Neural crest cell (in vitro differentiated cells): ENCODE data around the gene ACSL6. TPM values are rescaled to one million over a fixed set of nuclear protein-coding genes. Genes with fewer than 3 reads are reported as not detected.

Experiments used
- DNase-seq: peaks from one replicate; pipeline ENCODE4 v3.0.0; 2021; ENCODE audit warnings: low read depth, mixed read lengths, low spot score
- H3K27ac Mint-ChIP-seq: one replicate; pipeline ENCODE4 v1.8.0; 2021; ENCODE audit warnings: mild to moderate bottlenecking, mixed read lengths; ENCODE audit not compliant: unreplicated experiment
- H3K27me3 Mint-ChIP-seq: 2 replicates; pipeline ENCODE4 v1.8.0; 2021; ENCODE audit warnings: low read depth, mild to moderate bottlenecking, mixed read lengths
- H3K36me3 Mint-ChIP-seq: 2 replicates; pipeline ENCODE4 v1.8.0; 2021; ENCODE audit warnings: low read depth, mild to moderate bottlenecking, mixed read lengths
- H3K4me1 Mint-ChIP-seq: 2 replicates; pipeline ENCODE4 v1.8.0; 2021; ENCODE audit warnings: mixed read lengths
- H3K4me3 Mint-ChIP-seq: one replicate; pipeline ENCODE4 v1.8.0; 2021; ENCODE audit warnings: mild to moderate bottlenecking, mixed read lengths
- H3K9me3 Mint-ChIP-seq: 2 replicates; pipeline ENCODE4 v1.8.0; 2021; ENCODE audit warnings: mixed read lengths
- total RNA-seq: library from RNA; stranded (reverse); gene quantifications from 2 replicates; pipeline ENCODE4 v1.2.1, GENCODE V29; 2021
- TF ChIP-seq, protein P1 (sequence below): fragments of 200-600 bp; sonication (generic); conservative IDR thresholded peaks from 2 replicates; pipeline ENCODE4 v1.5.0; 2021; ENCODE audit warnings: antibody characterized with exemption, mild to moderate bottlenecking

The ACSL6 gene
- total RNA-seq, 1 donor from 2014 or later, result 0.84 TPM

DNA sequence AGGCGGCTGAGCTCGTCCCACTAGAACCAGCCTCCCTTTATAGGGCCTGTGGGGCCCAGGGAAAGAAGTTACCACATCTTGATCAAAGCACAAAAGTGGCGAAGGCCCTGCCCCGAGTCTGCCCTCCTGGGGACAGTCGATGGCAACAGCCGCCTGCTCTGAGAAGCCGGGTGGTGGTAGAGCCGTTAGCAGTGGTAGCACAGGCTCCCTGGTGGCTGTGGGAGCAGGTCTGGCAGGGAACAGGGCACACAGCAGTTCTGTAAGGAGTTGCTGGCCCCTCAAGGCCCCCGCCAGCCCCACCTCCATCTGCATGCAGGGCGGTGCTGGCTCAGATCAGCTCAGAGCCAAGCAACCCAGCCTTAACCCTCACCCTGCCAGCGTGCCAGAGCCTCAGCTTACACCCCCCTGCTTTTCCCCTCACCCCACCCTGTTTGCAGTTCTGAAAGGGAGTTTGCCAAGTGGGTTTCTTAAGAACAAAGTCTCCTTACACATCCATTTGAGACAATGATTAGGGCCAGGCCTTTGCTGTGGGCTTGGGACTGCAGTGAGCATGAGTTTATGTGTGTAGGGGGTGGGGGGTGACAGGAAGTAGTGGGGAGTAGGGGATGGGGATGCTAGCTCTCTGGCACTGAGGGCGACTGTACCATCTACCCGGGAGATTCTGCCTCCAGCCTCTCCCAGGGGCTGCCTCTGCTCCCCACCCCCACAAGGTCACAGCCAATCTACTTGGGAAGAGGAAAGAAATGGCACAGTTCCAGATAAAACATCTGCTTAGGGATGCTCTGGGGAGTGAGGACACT lies 11.8 kb downstream of the ACSL6 start:
- Mint-ChIP-seq H3K27ac (no peak overlapping the region), H3K4me3 (no peak overlapping the region), H3K36me3 (no peaks in the 10 kb centered on the region), H3K27me3 (peaks cover 2% of the 10 kb centered on the region), H3K9me3 (peaks cover 3% of the 10 kb centered on the region), H3K4me1 (peaks cover 48% of the 10 kb centered on the region)
- TF ChIP-seq, protein P1, sequence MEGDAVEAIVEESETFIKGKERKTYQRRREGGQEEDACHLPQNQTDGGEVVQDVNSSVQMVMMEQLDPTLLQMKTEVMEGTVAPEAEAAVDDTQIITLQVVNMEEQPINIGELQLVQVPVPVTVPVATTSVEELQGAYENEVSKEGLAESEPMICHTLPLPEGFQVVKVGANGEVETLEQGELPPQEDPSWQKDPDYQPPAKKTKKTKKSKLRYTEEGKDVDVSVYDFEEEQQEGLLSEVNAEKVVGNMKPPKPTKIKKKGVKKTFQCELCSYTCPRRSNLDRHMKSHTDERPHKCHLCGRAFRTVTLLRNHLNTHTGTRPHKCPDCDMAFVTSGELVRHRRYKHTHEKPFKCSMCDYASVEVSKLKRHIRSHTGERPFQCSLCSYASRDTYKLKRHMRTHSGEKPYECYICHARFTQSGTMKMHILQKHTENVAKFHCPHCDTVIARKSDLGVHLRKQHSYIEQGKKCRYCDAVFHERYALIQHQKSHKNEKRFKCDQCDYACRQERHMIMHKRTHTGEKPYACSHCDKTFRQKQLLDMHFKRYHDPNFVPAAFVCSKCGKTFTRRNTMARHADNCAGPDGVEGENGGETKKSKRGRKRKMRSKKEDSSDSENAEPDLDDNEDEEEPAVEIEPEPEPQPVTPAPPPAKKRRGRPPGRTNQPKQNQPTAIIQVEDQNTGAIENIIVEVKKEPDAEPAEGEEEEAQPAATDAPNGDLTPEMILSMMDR, result no peak
- no peak for DNase-seq

DNA sequence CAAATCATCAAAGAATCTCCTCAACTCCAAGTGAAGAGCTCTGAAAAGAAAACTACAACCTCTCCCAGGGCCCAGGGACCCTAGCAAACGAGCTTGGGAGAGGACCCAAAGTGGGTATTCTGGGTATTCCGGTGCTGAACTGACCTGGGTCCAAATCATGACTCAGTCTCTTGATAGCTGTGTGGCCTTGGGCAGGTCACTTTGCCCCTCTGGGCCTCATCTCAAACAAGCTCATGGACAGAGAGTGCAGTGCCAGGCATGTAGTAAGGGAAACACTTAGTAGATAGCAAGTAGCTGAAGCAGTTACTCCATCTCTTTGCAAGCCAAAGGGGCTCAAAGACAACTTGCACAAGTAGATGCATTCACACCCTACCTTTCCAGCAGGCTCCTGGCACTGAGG lies 12.4 kb downstream of the ACSL6 start:
- H3K27ac Mint-ChIP-seq, result peak overlapping the region; percentile 83
- peaks cover 3% of the 10 kb centered on the region for H3K9me3 Mint-ChIP-seq
- H3K36me3 Mint-ChIP-seq, result no peaks in the 10 kb centered on the region
- H3K27me3 Mint-ChIP-seq, result peaks cover 2% of the 10 kb centered on the region
- TF ChIP-seq, protein P1, result no peak
- H3K4me1 Mint-ChIP-seq, result peaks cover 48% of the 10 kb centered on the region
- no peak for DNase-seq
- H3K4me3 Mint-ChIP-seq, result no peak overlapping the region

DNA sequence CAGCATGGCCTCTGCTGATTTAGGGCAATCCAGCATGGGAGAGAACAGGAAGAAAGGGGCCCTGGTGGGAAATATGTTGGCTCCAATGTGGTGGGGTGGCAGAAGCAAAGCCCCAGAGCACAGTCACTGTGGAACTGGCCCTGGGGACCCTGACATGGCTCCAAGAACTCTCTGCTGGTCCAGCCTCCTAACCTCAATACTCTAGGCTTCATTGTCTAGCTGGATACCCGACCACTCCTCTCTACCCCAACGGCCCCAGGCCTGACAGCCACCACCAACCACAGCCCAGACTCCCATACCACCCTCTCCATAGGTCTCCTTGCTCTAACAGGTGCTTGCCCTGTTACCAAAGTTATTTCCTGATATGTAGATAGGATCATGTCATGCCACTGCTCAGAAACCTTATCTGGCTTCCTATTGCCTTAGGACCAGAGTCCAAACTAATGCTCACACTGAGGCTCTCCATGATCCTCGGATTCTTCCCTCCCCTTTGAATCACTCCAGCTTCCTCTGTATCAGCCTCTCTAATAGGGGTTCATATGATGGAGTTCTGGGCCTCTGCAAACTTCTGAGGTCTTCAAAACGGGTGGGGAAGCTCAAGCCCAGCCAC lies 12.9 kb downstream of the ACSL6 start:
- DNase-seq, result no peak
- H3K9me3 Mint-ChIP-seq, result peaks cover 1% of the 10 kb centered on the region

DNA sequence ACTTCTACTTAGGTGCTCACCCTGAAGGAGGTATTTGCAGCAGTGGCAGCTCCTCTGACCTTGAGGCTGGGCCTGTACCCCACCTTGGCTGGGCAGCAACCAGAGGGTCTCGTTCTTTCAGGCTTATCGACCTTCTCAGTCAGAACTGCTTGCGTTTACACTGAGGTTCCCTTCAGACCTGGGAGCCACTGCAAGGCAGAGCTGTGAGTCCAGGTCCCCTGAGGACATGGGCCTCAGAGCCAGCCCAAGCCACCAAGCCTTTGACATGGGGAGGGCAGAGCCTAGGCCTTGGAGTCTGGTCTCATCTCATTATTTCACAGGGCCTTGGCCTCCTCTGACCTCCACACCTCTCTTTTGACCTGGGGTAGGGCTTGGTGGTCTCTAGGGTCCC lies 13.7 kb downstream of the ACSL6 start:
- TF ChIP-seq, protein P1, result no peak
- peaks cover 2% of the 10 kb centered on the region for H3K27me3 Mint-ChIP-seq
- H3K36me3 Mint-ChIP-seq, result no peaks in the 10 kb centered on the region
- H3K27ac Mint-ChIP-seq, result no peak overlapping the region
- no peak overlapping the region for H3K4me3 Mint-ChIP-seq
- DNase-seq, result no peak
- H3K9me3 Mint-ChIP-seq, result no peaks in the 10 kb centered on the region
- peaks cover 36% of the 10 kb centered on the region for H3K4me1 Mint-ChIP-seq

More for the DNA sequence above, 12.9 kb downstream of the ACSL6 start:
- Mint-ChIP-seq H3K36me3 (no peaks in the 10 kb centered on the region), H3K4me3 (no peak overlapping the region), H3K27me3 (peaks cover 2% of the 10 kb centered on the region), H3K27ac (peak overlapping the region; percentile 83), H3K4me1 (peaks cover 44% of the 10 kb centered on the region)
- TF ChIP-seq, protein P1, result no peak

DNA sequence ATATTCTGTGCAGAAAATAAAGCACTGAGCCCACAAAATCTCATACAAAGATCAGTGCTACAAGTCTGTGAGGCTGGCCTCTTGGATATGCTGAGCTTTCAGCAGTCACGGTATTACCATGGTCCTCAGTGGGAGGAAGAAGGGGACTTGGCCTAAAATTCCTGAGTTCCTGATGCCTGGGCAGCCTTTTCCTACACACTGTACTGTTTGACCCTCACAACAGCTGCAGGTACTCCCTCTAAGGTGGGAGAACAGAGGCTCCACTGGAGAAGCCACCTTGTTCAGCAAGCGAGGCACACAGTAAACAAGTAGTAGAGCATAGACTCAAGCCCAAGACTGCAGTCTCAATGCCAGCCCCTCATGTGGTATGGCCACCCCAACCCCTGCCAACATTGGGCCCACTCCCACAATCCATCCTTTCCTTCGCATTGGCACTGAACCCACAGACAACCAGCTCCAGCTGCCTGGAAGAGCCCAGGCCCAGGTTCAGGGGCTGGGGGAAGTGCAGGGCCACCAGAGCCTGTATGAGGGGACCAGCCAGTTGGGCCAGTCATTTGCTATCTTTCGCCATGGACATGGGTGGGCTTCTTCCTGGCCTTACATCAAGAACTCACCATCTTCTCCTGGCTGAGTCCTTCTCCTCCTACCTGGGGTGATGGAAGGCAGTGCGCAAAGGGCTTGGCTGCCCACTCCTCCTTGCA lies 14.3 kb downstream of the ACSL6 start:
- Mint-ChIP-seq H3K4me3 (no peak overlapping the region), H3K27ac (no peak overlapping the region), H3K4me1 (peaks cover 30% of the 10 kb centered on the region), H3K27me3 (no peaks in the 10 kb centered on the region), H3K36me3 (no peaks in the 10 kb centered on the region), H3K9me3 (no peaks in the 10 kb centered on the region)
- DNase-seq, result no peak
- TF ChIP-seq, protein P1, result no peak
